ENCODE measurements around the gene ZNF175.
"Not testable (repeated sequence)": the region's sequence is repeated elsewhere in the genome, so short reads cannot be mapped to it uniquely, and the experiment has no call there.

Gene ZNF175

DNA sequence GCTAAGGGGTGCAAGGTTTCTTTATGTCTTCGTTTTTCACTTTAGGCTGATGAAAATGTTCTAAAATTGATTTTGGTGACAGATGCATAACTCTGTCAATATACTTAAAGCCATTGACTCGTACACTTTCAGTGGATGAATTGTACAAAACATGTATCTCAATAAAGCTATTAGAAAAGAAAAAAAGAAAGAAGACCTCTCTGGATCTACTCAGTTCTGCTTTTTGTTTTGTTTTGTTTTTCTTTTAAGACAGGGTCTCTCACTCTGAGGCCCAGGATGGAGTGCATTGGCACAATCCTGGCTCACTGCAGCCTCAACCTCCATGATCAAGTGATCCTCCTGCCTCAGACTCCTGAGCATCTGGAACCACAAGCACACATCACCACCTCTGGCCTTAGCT lies 55.6 kb downstream of the ZNF175 start:
- DNase-seq (ENCODE audit: insufficient read length, low spot score) (no peak), FAIRE-seq (no peak)

DNA sequence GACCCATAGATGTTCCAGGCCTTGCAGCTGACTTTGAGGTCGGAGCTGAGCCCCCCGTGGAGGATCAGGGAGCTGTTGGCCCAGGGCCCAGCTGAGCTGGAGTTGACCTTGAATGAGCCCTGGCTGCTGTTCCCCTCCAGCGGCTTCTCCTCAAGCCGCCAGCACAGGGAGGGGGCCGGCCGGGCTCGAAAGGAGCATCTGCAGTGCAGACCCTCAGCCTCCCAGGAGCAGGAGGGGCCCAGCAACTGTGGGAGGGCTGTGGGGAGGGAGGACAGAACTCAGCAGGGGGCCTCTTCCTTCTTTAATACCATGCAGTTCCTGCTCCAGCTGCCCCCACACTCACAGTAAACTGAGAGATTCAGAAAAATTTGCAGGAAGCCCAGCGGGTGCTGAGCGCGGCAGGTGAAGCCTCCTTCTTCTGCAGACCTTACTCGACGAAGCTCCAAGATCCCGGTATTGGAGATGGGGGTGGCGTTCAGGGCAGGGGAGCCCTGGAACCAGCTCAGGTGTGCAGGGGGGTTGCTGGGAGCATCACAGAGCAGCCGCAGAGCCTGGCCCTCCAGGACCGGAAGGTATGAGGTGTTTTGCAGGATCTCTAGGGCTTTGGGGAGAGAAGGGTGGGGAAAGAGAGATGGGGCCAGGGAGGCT lies 56.5 kb downstream of the ZNF175 start:
- DNase-seq (ENCODE audit: insufficient read length, low spot score) (no peak), FAIRE-seq (no peak)

DNA sequence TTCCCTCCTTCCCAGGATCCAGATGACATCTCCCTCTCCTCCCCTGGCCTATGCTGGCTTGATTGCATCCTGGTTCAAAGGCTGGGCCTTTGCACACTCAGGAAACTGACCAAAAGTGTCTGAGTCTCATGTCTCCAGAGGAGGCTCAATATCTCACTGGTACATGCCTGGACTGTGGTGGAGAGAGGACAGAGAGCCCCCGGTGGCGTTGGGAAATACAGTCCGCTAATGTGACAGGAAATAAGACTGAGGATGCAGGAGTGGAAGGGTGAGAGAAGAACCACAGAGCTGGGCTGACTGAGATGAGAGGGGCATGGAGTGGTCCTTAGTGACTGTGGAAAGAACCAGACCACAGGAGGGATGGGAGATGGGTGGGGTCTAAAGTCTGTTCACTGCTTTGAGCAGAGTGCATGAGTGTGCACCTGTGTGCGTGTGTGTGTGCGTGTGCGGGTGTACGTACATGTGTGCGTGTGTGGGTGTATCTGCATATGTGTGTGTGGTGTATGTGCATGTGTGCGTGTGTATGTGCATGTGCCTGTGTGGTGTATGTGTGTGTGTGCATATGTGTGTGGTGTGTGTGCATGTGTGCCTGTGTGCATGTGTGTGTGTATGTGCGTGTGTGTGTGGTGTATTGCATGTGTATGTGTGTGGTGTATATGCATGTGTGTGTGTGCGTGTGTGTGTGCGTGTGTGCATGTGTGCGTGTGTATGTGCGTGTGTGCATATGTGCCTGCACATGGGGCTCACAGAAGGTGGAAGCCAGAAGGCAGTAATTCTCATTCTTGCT lies 57.3 kb downstream of the ZNF175 start:
- FAIRE-seq (no peak), DNase-seq (ENCODE audit: insufficient read length, low spot score) (no peak)

GRCh38 chr19:51630315-51630714 lies 59.2 kb downstream of the ZNF175 start, which contains the start of gene SIGLEC5:
Gene SIGLEC5, minus strand, starts transcription at chr19:51630401. Its CDS starts 66 bp downstream, at chr19:51630335.
- FAIRE-seq; DNase-seq (ENCODE audit: insufficient read length, low spot score): not testable (repeated sequence)

- FAIRE-seq = no peak
- no peak for DNase-seq (ENCODE audit: insufficient read length, low spot score)
These were observed 61.0 kb downstream of the ZNF175 start for GRCh38 chr19:51632126-51632525.

- FAIRE-seq (no peak), DNase-seq (ENCODE audit: insufficient read length, low spot score) (no peak)
These were observed 66.4 kb downstream of the ZNF175 start for GRCh38 chr19:51637362-51637978.

DNA sequence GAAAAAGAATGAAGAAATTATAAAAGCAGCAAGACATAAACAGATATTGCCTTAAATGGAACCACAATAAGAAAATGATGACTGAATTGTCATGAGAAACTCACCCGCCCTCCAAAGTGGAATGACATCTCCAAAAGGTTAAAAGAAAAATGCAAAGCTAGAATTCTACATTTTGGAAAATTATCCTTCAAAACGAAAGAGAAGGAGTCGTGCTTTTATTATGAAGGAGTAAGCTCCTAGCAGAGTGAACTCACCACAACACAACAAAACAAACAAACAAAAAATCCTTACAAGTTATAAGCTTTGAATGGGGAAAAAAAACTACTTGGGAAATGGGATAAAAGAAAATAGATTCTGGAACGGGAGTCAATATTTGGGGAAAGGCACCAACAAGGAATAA lies 68.8 kb downstream of the ZNF175 start:
- FAIRE-seq (no peak), DNase-seq (ENCODE audit: insufficient read length, low spot score) (no peak)

GRCh38 chr19:51640386-51640785 lies 69.3 kb downstream of the ZNF175 start:
- DNase-seq (ENCODE audit: insufficient read length, low spot score) = no peak
- no peak for FAIRE-seq

DNA sequence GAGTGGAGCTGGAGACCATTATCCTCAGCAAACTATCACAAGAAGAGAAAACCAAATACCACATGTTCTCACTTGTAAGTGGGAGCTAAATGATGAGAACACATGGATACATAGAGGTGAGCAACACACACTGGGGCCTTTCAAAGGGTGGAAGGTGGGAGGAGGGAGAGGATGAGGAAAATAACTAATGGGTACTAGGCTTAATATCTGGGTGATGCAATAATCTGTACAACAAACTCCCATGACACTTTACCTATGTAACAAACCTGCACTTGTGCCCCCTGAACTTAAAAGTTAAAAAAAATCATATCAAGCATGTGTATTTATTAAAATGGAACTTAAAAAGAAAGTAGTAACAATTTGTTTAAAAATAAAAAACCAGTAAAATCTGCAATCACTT lies 70.6 kb downstream of the ZNF175 start:
- no peak for DNase-seq (ENCODE audit: insufficient read length, low spot score)
- FAIRE-seq = no peak
